ENCODE results near the gene CUX1.
"Not testable (repeated sequence)": the region's sequence is repeated elsewhere in the genome, so short reads cannot be mapped to it uniquely, and the experiment has no call there.

CUX1 gene

DNA sequence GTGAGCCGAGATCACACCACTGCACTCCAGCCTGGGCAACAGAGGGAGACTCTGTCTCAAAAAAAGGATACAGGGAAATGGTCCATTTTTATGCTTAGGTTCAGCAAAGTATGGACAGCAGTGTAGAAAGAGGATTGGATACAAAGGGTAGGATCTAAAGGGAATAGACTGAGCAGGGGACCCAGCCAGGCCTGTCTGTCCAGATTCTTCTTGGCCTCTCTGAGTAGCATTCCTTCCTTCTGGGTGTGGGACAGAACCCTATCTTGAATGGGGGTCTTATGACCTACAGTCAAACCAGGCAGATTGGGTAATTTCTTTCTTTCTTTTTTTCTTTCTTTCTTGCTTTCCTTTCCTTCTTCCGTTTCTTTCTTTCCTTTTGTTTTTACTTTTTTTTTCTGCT lies 494.9 kb downstream of the CUX1 start:
- DNase-seq (ENCODE audit: low read depth): no peak

DNA sequence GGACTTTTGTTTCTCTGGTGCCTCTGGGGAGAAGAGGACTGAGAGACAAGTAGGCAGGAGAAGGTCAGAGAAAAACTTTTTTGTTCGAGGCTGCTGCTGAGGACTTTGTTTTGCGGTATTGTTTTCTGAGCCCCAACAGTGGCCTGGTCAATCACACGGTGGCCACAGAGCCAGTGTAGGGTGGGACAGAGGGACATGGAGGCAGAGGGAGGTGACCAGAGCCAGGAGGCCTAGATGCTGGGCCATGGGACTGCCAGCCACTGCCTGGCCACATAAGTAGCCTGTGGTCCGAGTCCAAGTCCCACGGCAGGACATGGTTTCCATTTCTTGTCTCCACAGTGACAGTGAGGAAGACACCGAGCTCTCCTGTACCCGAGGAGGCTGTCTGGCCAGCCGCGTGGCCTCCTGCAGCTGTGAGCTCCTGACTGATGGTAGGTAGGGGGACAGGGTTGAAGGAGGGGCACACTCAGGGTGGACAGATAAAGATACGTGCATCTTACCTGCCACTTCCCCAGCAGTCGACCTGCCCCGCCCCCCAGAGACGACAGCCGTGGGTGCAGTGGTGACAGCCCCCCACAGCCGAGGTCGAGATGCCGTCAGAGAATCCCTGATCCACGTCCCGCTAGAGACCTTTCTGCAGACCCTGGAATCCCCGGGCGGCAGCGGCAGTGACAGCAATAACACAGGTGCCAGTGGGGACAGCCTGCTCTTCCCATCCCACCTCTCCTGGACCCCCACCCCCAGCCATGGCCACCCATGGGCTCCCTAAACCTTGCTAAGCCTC lies 496.8 kb downstream of the CUX1 start:
- no peak for DNase-seq (ENCODE audit: low read depth)

DNA sequence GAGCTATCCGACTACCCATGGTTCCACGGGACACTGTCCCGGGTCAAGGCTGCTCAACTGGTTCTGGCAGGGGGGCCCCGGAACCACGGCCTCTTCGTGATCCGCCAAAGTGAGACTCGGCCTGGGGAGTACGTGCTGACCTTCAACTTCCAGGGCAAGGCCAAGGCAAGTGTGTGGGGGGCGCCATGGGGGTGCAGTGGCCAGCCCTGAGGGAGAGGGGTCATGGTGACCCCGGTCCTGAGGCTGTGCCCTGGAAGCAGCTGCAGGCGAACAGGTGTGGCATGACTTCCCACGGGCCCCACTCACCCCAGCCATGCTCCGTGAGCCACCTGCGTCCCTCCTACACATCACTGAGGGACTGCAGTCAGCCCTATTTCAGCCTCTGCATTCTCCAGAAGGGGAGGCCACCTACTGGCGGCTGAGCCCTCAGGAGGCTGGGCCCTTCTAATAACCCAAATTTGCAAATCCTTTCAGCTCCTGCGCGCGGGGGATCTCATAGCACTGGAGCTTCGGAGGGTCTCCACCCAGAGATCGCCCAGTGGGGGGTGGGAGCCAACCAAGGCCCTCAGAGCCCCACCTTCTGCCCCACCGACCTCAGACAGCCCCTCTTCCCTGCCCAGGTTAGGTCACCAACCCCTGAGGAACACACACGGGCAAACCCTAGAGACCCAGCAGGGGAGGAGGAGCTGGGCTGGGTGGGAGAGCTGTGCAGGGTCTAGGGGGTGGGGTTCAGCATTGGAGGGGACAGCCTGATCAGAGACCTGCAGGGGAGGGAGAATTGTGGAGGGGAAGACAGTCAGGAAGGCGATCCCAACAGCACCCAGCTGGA lies 500.0 kb downstream of the CUX1 start:
- no peak for DNase-seq (ENCODE audit: low read depth)

DNA sequence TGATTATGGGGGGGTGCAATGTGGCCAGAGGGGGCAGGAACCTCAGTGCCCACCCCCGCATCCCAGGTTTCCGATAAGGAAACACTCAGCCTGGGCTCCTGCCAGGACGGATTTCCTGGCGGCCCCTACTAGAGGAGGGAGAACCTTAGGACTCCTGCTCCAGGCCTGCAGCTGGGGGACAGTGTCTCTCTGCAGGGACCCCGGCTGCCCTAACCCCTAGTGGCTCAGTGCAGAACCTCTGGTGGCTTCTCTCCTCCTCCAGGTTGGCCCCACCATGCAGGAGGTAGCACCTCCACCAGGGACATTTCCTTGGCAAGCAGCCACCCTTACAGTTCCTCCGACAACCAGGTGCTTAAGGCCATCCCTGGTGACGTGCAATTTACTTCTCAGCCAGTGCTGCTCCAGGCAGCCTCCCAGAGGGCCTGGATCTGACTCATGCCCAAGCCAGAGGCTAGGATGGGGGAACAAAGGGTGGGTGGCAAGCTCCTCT lies 501.1 kb downstream of the CUX1 start:
- DNase-seq (ENCODE audit: low read depth): no peak

DNA sequence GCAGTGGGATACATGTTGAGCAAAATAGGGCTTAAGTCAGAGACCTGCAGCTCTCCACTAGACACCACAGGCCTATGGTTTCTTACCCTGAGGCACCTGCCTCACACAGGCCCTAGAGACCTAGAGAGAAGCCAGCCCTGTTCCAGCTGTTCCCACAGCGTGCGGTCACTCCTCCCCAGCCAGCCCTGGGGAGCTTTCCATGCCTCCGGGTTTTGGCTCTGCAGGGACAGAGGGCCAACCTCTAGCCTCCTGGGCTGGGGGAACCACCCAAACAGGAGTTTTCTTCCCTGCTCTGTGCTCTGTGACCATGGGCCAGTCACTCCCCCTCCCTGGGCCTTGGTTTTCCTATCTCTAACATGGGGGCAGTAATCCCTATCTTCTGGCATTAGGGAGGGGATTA lies 502.2 kb downstream of the CUX1 start:
- DNase-seq (ENCODE audit: low read depth): no peak

DNA sequence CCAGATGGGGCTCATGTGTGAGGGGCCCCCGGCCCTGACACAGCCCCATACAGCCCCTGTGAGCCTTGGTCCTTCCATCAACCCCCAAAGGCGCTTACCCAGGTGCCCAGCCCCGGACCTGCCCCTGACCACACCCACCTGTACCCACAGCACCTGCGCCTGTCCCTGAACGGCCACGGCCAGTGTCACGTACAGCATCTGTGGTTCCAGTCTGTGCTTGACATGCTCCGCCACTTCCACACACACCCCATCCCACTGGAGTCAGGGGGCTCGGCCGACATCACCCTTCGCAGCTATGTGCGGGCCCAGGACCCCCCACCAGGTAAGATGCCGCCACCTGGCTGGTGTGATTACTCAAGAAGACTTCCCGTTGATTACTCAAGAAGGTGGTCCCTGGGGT lies 502.8 kb downstream of the CUX1 start:
- no peak for DNase-seq (ENCODE audit: low read depth)

DNA sequence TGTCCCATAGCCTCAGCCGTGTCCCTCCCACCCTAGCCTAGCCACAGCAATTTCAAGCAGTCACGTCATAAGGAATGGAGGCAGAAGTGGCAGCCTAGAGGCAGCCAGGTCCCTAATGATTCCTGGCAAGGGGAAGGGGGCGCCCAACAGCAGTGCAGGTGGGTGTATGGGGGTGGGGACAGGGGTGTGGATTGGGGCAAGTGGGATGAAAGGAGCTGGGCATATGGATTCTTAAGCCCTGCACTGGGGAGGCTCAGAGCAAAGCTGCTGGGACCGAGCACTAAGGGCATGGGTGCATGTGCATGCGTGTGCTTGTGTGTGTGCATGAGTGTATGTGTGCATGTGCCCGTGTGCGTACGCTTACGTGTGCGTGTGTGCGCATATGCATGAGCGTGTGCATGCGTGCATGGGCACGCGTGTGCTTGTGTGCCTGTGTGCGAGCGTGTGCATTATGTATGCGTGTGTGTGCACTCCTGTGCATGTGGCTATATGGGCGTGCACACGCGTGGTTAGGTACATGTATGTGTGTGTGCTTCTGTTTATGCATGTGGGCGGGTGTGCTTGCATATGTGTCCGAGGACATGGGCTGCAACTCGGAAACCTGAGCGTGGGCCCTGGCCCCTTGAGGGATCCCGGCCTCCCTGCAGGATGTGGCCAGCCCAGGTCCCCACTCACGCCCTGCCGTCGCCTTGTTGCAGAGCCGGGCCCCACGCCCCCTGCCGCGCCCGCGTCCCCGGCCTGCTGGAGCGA lies 503.4 kb downstream of the CUX1 start:
- no peak for DNase-seq (ENCODE audit: low read depth)

DNA sequence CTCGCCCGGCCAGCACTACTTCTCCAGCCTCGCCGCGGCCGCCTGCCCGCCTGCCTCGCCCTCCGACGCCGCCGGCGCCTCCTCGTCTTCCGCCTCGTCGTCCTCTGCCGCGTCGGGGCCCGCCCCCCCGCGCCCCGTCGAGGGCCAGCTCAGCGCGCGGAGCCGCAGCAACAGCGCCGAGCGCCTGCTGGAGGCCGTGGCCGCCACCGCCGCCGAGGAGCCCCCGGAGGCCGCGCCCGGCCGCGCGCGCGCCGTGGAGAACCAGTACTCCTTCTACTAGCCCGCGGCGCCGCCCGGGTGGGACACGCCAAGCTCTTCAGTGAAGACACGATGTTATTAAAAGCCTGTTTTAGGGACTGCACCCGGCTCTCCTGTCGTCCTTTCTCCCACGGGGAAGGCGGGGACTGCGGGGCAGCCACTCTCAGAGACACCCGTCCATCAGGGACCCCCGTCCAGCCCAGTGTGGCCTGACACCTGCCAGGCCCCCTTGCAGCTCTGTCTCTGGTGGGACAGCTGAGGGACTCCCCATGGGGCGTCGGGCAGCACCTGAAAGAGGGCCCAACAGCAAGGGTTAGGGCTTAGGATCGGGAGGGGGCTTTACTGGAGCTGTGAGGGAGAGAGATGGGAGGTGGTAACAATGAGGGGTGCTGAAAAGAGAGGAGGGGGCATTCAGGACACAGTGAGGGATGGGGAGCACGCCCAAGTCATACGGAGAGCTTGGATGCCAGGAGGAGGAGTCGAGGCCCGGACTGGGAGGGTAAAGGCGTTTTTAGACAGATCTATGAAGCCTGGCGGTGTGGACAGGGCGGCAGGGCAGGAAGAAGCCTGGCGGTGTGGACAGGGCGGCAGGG lies 504.1 kb downstream of the CUX1 start:
- no peak for DNase-seq (ENCODE audit: low read depth)

DNA sequence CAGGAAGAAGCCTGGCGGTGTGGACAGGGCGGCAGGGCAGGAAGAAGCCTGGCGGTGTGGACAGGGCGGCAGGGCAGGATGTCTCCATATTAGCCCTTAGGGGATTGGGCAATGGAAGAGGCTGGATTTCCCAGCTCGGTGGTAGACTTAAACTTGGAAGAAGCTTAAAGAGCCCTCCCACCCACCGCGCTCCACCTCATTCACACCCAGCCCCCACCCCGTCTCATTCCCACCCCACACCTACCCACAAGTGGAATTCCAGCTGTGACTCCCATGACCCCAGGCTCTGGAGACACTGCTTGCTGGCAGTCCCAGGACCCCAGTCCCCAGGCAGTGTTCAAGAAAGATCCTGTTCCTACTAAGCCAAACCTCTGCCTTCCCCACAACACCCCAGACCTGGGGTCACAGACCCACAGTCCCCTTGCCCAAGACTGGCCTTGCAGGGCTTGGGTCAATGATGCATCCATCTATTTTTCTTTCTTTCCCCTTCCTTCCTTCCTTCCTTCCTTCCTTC lies 504.8 kb downstream of the CUX1 start:
- DNase-seq (ENCODE audit: low read depth): no peak

DNA sequence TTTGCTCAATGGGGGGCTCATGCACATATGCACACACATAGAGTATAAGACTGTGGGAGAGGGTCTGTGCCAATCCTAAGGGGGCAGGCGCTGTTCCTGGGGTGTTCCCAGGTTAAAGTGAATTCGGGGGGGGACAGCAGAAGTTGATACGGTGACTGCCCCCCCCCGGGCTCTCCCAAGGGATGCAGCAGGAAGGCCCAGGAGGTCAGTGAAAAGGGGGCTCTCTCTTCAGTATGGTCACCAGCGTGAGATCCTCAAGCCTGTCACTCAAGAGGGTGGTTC lies 506.4 kb downstream of the CUX1 start:
- no peak for DNase-seq (ENCODE audit: low read depth)

DNA sequence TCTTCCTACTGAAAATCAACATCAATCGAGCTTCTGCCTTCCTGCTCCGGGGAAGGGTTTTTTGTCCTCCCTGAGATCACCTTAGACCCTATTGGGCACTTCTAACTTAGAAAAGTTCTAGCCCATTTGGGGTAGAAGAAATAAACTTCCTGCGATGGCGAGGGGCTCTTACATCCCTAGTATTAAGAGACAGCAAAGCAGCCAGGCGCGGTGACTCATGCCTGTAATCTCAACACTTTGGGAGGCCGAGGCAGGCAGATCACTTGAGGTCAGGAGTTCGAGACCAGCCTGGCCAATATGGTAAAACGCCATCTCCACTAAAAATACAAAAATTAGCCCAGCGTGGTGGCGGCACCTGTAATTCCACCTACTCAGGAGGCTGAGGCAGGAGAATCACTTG lies 507.7 kb downstream of the CUX1 start:
- DNase-seq (ENCODE audit: low read depth): not testable (repeated sequence)

DNA sequence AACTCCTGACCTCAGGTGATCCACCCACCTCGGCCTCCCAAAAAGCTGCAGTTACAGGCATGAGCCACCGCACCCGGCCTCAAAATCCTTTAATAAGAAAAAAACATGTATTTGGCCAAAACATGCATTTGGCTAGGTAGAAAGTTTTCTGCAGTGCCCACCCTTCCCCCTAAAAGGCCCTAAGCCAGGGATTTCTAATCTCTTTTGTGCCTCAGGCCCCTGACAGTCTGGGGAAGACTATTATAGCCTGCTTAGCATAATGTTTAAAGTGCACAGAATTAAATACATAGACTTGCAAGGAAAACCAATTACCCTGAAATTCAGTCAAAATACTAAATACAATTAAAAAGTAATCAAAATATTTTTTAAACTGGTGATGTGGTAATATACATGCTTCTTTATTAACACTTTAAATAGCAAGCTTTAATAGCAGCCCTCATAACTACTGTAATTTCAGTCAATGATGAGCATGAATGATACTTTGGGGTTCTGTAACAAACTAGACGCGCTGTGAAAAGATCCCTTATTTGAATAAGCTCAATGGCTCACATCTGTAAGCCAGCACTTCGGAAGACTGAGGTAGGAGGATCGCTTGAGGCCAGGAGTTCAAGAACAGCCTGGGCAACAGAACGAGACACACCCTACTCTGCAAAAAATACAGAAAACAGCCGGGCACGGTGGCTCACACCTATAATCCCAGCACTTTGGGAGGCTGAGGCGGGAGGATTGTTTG lies 508.9 kb downstream of the CUX1 start:
- no peak for DNase-seq (ENCODE audit: low read depth)

DNA sequence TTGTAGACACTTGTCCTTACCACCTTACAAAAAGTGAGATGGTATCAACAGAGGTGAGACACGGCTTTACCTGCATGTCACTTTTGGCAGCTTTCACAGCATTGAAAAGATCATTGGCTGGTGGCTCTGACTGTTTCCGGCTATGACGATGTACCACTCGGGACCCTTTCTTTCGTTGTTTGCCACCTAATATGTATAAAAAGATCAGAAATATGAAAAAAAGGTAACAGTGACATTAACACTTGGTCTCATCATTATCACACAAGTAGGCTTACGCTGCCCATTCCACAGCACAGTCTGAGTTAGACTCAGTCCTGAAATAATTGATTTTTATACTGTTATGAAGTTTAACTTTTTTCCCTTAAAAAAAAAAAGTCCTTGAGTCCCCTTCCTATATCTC lies 509.8 kb downstream of the CUX1 start:
- DNase-seq (ENCODE audit: low read depth): not testable (repeated sequence)

DNA sequence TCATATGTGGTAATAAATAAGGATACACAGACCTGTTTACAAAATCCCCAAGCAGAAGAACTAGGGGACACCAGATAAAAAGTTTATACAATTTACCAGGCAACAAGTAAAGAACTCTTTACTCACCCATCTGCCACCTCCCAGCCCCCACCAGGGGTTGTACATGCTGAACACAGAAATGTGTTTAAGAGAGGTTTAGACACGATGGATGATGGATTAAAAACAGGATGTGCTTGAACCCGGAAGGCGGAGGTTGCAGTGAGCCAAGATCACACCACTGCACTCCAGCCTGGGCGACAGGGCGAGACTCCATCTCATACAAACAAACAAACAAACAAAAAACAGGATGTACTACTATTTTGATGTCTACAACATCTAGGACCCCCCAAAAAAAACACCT lies 511.4 kb downstream of the CUX1 start:
- DNase-seq (ENCODE audit: low read depth): not testable (repeated sequence)

DNA sequence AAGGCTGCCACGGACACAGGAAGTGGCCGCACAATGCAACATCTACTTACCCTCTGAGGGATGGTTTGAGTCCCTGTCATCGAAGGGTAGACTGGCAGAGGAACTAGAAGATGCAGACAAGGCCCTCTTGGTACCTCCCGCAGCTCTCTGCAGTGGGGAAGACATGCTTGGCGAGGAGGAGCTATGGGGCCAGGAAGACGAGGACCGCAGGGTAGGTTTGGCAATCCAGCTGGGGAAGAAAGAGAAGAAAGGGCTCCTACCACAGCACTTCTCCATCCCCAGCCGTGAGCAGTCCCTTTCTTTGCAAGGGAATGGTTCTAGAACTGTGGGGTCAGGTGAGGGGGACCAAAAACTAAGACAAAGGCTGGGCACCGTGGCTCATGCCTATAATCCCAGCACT lies 511.9 kb downstream of the CUX1 start:
- not testable (repeated sequence) for DNase-seq (ENCODE audit: low read depth)

DNA sequence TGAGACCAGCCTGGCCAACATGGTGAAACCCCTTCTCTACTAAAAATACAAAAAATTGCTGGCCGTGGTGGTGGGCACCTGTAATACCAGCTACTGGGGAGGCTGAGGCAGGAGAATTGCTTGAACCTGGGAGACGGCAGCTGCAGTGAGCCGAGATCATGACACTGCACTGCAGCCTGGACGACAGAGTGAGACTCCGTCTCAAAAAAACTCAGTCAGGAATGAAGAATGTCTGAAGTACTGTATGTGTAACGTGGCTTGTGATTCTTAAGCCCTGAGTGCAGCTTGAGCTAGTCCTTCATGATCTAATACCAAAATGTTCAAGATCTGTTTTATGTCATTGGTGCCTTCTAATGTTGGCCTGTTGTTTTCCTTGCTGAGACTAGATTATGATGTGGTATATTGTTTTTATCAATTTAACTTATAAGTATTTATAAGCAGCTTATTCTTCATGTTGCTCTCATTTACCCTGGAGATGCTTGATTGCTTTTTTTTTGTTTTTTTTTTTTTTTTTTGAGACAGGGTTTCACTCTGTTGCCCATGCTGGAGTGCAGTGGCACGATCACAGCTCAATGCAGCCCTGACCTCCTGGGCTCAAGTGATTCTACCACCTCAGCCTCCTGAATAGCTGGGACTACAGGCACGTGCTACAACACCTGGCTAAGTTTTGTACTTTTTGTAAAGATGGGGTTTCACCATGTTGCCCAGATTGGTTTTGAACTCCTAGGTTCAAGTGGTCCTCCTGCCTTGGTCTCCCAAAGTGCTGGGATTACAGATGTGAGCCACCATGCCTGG lies 513.4 kb downstream of the CUX1 start:
- DNase-seq (ENCODE audit: low read depth): not testable (repeated sequence)
